ENCODE data around the gene SYNJ1. TPM values are rescaled to one million over a fixed set of nuclear protein-coding genes. Genes with fewer than 3 reads are reported as not detected.
"Not testable (repeated sequence)": the region's sequence is repeated elsewhere in the genome, so short reads cannot be mapped to it uniquely, and the experiment has no call there.

The SYNJ1 gene
- total RNA-seq, 1 experiment from 2014 or later, result 0.46 TPM

- DNase-seq (ENCODE audit: low spot score), result no peak
Observed at GRCh38 chr21:32698286-32698685, 29.5 kb downstream of the SYNJ1 start.

GRCh38 chr21:32695482-32695881, 32.3 kb downstream of the SYNJ1 start:
- DNase-seq (ENCODE audit: low spot score), result not testable (repeated sequence)

- DNase-seq (ENCODE audit: low spot score), result no peak
Observed at GRCh38 chr21:32693581-32693980, 34.2 kb downstream of the SYNJ1 start.

DNA sequence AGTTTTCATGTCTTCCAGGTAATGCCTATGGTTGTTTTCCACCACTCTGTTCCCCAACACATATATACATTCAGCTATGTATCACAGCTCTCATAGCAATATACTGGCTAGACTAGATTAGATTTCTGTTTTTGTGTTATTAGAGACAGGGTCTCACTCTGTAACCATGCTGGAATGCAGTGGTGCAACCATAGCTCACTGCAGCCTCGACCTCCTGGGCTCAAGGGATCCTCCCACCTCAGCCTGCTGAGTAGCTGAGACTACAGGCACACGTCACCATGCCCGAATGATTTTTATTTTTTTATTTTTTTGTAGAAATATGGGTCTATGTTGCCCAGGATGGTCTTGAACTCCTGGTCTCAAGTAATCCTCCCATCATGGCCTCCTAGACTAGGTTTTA, 37.7 kb downstream of the SYNJ1 start:
- DNase-seq (ENCODE audit: low spot score), result no peak

- no peak for DNase-seq (ENCODE audit: low spot score)
Observed at GRCh38 chr21:32687643-32688345, 40.0 kb downstream of the SYNJ1 start.

- no peak for DNase-seq (ENCODE audit: low spot score)
Observed at GRCh38 chr21:32682696-32683474, 44.9 kb downstream of the SYNJ1 start.

- no peak for DNase-seq (ENCODE audit: low spot score)
Observed at GRCh38 chr21:32674731-32675130, 53.1 kb downstream of the SYNJ1 start.

DNA sequence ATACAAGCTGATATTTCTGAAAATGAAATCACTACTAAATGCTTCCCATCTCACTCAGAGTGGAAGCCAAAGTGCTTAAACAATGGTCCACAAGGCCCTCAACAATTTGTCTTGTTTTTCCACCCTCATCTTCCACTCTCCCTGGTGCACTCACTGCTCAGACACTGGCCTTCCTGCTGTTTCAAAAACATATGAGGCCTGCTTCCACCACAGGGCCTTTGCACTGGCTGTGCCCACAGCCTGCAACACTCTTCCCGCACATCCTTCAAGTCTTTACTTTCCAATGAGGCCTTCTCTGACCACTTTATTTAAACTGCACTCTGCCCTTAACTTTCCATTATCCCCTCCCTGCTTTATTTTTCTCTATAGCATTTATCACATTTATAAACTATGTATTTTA, 53.8 kb downstream of the SYNJ1 start:
- no peak for DNase-seq (ENCODE audit: low spot score)

- DNase-seq (ENCODE audit: low spot score), result no peak
Observed at GRCh38 chr21:32666258-32666657, 61.6 kb downstream of the SYNJ1 start.

- not testable (repeated sequence) for DNase-seq (ENCODE audit: low spot score)
Observed at GRCh38 chr21:32664095-32664494, 63.7 kb downstream of the SYNJ1 start.

DNA sequence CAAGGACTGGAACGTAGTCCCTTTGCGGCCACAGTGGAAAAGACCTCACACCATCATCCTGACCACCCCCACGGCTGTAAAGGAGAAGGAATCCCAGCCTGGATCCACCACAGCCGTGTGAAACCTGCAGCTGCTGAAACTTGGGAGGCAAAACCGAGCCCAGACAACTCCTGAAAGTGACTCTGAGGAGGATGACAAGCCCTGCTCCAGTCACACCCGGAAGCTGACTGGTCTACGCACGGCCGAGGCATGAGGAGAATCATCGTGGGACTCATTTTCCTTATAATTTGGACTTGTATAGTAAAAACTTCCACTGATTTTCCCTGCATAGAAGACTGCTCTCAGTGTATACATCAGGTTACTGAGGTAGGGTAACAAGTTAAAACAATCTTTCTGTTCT, 65.8 kb downstream of the SYNJ1 start:
- not testable (repeated sequence) for DNase-seq (ENCODE audit: low spot score)

DNA sequence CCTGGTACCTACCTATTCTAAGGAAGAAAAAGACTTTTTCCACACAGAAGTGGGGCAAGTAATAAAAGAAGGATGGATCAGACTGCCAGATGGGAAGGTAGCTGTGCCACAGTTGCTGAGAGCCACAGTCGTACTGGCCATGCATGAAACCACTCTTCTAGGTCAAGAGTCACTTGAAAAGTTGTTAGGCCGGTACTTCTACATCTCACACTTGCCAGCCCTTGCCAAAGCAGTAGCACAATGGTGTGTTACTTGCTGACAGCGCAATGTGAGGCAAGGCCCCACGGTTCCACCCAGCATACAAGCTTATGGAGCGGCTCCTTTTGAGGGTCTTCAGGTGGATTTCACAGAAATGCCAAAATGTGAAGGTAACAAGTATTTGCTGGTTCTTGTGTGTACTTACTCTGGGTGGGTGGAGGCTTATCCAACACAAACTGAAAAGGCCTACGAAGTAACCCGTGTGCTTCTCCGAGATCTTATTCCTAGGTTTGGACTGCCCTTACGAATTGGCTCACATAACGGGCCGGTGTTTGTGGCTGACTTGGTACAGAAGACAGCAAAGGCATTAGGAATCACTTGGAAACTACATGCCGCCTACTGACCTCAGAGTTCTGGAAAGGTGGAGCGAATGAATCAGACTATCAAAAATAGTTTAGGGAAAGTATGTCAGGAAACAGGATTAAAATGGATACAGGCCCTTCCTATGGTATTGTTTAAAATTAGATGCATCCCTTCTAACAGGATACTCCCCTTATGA, 66.6 kb downstream of the SYNJ1 start:
- peak; percentile 72 for DNase-seq (ENCODE audit: low spot score)

GRCh38 chr21:32658524-32658923, 69.3 kb downstream of the SYNJ1 start:
- DNase-seq (ENCODE audit: low spot score), result no peak

DNA sequence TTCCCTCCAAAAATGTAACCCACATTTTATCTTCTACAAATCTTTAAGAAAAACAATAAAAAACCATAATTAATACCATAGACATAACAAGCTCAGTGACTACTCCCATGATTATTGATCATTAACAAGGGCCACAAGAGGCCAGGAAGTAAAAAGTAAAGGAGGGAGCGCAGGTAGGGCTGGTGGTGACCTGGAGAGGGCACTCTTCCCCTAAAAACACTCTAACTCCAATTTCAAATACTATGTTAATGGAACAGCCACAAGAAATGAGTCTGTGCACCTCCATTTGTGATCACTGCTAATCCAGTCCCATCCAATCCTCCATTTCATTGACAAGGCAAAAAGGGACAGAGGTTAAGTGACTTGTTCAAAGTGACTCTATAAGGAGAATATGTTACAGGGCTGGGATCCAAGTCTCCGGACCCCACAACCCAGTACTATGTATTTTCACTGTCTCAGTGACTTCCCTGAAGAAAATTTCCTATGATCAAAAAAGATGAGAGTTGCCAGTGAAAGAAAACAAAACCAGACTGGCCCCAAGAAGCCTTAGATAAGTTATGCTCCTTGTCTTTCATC, 74.4 kb downstream of the SYNJ1 start:
- peak; percentile 53 for DNase-seq (ENCODE audit: low spot score)

DNA sequence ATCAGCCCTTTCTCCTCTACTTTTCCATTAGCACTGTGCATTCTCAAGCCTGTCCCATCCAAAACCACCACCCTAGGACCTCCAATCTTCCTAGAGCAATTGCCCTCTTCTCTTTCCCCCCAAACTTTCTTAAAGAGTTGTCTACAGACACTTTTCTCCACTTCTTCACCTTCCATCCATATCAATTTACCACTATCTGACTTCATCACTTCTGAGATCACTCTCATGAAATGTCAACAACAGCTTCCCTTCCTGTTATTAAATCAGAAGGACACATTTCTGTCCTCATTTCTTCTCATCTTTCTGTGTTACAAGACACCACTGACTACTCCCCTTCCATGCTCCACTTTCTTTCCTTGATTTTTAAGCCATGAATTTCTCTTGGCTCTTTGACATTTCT, 79.6 kb downstream of the SYNJ1 start:
- no peak for DNase-seq (ENCODE audit: low spot score)

GRCh38 chr21:32645261-32646182, 82.3 kb downstream of the SYNJ1 start:
- DNase-seq (ENCODE audit: low spot score), result no peak

DNA sequence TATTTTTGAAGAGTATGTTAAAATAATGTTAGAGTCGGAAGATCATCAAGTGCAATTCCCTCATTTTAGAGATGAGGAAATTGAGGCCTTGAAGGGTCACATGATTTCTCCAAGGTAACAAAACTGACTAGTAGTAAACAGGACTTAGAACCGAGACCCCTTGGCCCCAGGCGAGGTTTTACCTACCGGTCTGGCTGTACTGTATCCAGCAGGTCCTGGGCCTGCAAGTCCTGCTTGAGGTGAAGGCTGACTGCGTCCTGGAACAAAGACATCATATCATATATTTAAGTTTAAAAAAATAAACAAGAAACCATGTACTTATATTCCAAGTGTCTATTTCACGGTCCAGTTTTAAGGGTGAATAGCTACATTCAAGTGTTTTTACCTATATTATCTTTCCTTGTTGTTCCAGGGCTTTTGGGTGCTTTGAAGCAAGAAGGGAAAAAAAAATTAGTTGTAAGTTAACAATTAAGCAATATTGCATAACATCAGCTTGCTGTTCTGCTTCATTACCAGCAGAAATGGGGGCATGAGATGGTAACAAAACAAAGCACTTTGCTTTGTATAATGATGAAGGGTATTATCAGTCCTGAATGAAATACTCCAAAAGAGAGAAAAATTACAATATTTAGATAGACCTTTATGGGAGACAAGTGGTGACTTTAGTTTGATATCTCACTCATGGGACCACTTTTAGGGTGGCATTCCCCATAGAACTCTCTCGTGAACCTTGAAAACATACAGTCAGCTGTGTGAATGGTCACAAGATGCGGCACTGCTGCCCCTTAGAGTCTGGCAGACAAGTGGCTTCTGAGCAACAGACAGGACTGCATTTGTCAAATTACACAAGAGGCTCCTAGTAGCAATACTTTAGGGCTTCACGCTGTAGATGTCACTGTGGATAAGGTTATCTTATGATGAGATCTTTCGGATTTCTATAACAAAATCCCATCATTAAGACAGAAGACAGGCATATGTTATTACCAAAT, 85.8 kb downstream of the SYNJ1 start:
- DNase-seq (ENCODE audit: low spot score), result no peak

- no peak for DNase-seq (ENCODE audit: low spot score)
Observed at GRCh38 chr21:32626621-32627196, 101.1 kb downstream of the SYNJ1 start.

DNA sequence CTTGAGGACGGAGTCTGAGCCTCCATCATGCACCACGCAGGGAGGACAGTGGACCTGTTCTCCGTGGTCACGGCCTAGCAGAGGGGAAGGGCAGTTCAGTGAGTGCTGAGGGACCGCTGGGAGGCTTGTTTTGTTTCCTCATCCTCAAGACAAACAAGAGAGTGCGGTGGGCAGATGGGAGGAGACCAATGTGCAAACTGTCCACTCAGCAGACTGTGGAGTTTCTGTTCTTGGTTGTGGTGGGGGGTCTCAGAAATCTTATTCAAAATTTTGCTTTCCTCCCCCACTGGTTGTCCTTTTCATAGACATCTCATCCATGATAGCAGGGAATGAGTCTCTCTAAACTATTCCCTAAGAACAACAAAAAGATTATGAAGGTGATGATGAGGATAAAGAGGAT, 109.6 kb downstream of the SYNJ1 start:
- not testable (repeated sequence) for DNase-seq (ENCODE audit: low spot score)

All from HT-29 (cell line).